GM12873 (cell line): ENCODE results near the gene ADAMTS1.

Source experiments
- TF ChIP-seq, protein P1 (sequence below): IDR thresholded peaks from 2 replicates; pipeline ENCODE4 v1.5.1; 2012; ENCODE audit warnings: low read depth, mild to moderate bottlenecking, moderate library complexity, low read length, control low read depth; ENCODE audit not compliant: insufficient read depth; ENCODE audit errors: missing control alignments

The ADAMTS1 gene

DNA sequence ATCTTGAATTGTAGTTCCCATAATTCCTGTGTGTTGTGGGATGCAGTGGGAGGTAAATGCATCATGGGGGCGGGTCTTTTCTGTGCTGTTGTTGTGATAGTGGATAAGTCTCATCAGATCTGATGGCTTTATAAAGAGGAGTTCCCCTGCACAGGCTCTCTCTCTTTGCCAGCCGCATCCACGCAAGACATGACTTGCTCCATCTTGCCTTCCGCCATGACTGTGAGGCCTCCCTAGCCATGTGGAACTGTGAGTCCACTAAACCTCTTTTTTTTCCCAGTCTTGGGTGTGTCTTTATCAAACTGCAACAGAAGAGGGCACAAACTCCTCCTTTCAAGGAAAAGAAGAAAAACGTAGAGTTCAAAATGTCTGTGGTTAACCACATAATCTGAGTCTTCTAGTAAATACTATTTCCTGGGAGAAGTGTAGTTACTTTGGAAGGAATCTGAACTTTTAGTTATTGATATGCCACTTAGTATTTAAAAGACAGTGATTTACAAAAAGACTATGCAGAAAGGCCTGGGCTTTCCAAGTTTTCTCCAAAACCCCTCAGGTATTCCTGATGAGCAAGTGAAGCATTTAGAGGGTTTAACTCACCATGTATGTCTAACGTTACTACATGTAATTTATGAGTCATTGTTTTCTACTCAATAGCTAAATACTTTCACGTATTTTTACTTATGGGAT lies 10.0 kb downstream of the ADAMTS1 start:
- TF ChIP-seq, protein P1, sequence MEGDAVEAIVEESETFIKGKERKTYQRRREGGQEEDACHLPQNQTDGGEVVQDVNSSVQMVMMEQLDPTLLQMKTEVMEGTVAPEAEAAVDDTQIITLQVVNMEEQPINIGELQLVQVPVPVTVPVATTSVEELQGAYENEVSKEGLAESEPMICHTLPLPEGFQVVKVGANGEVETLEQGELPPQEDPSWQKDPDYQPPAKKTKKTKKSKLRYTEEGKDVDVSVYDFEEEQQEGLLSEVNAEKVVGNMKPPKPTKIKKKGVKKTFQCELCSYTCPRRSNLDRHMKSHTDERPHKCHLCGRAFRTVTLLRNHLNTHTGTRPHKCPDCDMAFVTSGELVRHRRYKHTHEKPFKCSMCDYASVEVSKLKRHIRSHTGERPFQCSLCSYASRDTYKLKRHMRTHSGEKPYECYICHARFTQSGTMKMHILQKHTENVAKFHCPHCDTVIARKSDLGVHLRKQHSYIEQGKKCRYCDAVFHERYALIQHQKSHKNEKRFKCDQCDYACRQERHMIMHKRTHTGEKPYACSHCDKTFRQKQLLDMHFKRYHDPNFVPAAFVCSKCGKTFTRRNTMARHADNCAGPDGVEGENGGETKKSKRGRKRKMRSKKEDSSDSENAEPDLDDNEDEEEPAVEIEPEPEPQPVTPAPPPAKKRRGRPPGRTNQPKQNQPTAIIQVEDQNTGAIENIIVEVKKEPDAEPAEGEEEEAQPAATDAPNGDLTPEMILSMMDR = no peak

DNA sequence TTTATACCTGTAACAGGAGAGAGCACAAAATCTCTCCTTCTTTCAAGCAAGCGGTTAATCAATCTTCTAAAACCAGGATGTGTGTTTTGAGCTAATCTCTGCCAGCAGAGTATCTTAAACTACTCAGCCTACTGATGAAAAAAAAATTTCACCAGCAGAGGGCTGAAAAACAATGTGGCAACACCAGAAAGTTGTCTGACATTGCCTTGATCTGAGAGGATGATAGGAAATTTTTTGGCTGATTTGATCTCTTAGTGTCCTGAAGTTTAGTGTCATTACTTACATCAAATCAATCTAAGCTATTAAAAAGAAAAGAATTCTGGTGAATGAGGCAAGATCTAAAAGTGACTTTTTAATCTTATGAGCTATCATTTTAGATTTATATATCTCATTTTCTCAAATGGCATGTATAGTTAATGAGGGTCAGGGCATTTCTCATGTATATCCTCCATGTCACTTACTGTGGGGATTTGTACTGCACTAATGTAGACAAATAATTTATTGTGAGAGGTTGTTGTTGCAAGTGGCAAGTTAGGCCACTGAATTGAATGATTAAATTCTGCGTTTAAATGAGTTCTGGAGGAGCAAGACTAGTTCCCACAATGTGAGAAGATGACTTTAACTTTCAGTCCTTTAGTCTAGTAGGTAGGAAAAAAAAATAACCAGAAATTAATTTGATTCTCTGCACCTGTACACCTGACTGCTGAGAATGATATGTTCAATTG lies 10.9 kb downstream of the ADAMTS1 start:
- TF ChIP-seq, protein P1 = no peak

DNA sequence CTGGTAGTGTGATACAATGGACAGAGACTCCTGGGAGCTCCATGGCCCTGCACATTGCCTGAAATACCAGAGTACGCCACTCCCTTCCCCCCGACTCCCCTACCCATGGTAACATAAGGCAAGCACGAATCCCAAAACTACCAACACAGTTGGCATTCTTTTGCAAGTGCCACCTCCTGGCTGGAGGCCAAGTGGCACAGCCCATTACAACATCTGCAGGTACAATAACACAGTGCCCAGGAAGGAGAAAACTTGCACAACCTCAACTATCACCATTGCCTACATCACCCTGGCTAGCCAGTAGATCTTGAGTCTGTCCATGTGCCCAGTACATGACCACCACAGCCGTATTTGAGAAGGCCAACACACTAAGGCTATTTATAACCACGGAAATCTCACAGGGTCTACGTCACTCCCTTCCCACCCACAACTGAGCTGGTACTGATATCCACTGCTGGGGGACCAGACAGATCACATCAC lies 11.7 kb downstream of the ADAMTS1 start:
- TF ChIP-seq, protein P1 = no peak

DNA sequence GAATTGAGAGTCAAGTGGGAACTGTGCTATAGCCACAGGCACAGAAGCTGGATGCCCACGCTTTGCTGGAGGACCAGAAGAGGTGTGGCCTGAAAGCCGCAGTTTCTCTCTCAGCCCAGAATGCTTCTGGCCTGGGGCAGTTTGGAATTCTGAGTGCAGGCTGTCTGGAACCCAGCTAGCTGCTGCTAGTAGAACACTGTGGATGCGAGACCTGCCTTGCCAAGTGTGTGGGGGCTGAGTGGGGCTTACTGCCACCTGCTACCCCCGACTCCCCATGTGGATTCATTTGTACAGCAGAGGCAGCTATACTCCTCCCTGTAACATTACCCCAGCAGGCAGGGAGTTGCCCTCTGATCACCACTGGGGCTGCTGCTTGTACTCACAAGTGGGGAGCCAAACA lies 12.2 kb downstream of the ADAMTS1 start:
- TF ChIP-seq, protein P1 = no peak

DNA sequence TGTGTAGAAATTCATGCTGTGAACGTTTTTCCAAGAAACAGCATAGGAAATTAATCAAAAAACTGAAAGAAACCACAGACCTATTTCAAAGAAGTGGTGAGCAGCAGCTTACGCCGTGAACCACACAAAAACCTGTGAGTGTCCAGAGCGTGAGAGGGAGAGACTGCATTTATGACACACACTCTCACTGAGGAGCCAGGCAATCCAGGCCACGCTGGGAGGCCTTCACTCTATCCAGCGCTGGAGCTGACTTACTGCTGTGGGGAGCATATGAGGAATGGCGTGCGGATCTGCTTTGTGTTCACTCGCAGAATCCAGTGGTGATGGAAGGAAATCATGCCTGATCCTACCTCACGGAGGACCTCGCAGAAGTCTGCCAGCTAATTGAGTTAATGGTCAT lies 12.7 kb downstream of the ADAMTS1 start:
- TF ChIP-seq, protein P1 = no peak

DNA sequence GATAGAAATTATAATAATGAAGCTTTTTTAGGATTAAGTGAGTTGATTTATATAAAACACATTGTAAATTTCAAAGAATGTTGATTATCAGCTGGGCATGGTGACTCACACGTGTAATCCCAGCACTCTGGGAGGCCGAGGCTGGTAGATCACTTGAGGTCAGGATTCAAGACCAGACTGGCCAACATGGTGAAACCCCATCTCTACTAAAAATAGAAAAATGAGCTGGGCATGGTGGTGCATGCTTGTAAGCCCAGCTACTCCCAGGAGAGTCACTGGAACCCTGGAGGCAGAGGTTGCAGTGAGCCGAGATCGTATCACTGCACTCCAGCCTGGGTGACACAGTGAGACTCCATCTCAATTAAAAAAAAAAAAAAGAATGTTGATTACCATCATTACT lies 18.4 kb downstream of the ADAMTS1 start:
- TF ChIP-seq, protein P1 = no peak

DNA sequence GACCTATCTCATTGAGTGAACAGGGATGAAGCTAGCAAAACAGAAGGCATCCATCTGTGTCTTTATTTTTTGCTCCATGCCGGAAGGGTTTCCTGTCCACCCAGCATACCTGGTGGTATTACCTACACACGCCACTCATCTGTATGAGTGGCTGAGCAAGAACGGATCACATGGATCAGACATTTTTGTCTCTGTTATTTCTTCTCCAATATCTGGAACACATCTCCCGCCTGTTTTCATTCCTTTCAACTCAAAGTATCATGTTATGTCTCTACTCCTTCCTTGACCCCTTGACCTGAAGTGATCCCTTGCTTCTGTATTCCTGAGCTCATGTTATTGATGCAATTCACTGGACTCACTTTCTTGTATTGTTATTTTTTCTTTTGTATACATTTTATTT lies 24.7 kb downstream of the ADAMTS1 start:
- TF ChIP-seq, protein P1 = no peak
